GM13976 (cell line): ENCODE data around the gene PBOV1.

ENCODE experiments used
- DNase-seq: peaks from one replicate; pipeline ENCODE4 v3.0.0; 2012; ENCODE audit warnings: low spot score
- in situ Hi-C: fragments of 300-500 bp; cut with MboI; formaldehyde crosslinking; loops from one replicate; pipeline ENCODE4 v1.12.0; 2022; ENCODE audit warnings: low sequenced_read_pairs, mixed read lengths, inconsistent platforms; ENCODE audit not compliant: unreplicated experiment
- TF ChIP-seq, protein P1 (sequence below): IDR thresholded peaks from 2 replicates; pipeline ENCODE4 v1.5.1; 2012; ENCODE audit warnings: borderline replicate concordance, mild to moderate bottlenecking; ENCODE audit not compliant: insufficient read depth; ENCODE audit errors: extremely low read depth, missing control alignments, control extremely low read depth

Gene PBOV1

DNA sequence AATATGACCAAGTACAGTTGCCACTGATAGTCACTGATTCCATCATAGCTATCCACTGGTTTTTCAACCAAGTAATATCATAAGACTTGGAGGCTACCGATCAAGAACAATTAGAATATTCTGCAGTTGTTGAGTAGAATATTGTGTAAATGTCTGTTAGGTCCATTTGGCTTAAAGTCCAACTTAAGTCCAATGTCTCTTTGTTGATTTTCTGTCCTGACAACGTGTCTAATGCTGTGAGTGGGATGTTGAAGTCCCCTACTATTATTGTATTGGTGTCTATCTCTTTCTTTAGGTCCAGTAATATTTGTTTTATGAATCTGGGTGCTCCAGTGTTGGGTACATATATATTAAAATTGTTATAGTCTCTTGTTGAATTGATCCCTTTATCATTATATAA, 42.7 kb downstream of the PBOV1 start:
- in situ Hi-C loops = no loop called here
- TF ChIP-seq, protein P1, sequence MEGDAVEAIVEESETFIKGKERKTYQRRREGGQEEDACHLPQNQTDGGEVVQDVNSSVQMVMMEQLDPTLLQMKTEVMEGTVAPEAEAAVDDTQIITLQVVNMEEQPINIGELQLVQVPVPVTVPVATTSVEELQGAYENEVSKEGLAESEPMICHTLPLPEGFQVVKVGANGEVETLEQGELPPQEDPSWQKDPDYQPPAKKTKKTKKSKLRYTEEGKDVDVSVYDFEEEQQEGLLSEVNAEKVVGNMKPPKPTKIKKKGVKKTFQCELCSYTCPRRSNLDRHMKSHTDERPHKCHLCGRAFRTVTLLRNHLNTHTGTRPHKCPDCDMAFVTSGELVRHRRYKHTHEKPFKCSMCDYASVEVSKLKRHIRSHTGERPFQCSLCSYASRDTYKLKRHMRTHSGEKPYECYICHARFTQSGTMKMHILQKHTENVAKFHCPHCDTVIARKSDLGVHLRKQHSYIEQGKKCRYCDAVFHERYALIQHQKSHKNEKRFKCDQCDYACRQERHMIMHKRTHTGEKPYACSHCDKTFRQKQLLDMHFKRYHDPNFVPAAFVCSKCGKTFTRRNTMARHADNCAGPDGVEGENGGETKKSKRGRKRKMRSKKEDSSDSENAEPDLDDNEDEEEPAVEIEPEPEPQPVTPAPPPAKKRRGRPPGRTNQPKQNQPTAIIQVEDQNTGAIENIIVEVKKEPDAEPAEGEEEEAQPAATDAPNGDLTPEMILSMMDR = no peak
- DNase-seq = no peak
